NCI-H1436 treated with DMSO at 0.1 percent for 48 hours (cell line): Measurements from ENCODE around the gene ZBTB16.

Experiments used
- DNase-seq: peaks from one replicate; lab custom pipeline; 2025; lab: John Stamatoyannopoulos, UW

The ZBTB16 gene

GRCh38 chr11:114152785-114153184 is 93.3 kb downstream of the ZBTB16 start:
- no peak for DNase-seq

- DNase-seq, result no peak
Observed at GRCh38 chr11:114153224-114153623, 93.7 kb downstream of the ZBTB16 start.

GRCh38 chr11:114154271-114155047 is 94.9 kb downstream of the ZBTB16 start:
- DNase-seq, result no peak

GRCh38 chr11:114155116-114155515 is 95.6 kb downstream of the ZBTB16 start:
- no peak for DNase-seq

- DNase-seq, result no peak
Observed at GRCh38 chr11:114156131-114156581, 96.6 kb downstream of the ZBTB16 start.

GRCh38 chr11:114156782-114157181 is 97.3 kb downstream of the ZBTB16 start:
- DNase-seq, result no peak

- no peak for DNase-seq
Observed at GRCh38 chr11:114157476-114158050, 98.1 kb downstream of the ZBTB16 start.

GRCh38 chr11:114158421-114158820 is 98.9 kb downstream of the ZBTB16 start:
- no peak for DNase-seq

- no peak for DNase-seq
Observed at GRCh38 chr11:114158886-114159285, 99.4 kb downstream of the ZBTB16 start.

- DNase-seq, result no peak
Observed at GRCh38 chr11:114159320-114159719, 99.8 kb downstream of the ZBTB16 start.

- DNase-seq, result peak; percentile 84
Observed at GRCh38 chr11:114159802-114160632, 100.5 kb downstream of the ZBTB16 start.

- no peak for DNase-seq
Observed at GRCh38 chr11:114160894-114161293, 101.4 kb downstream of the ZBTB16 start.

GRCh38 chr11:114161486-114162250 is 102.2 kb downstream of the ZBTB16 start:
- no peak for DNase-seq

- DNase-seq, result no peak
Observed at GRCh38 chr11:114162719-114163123, 103.2 kb downstream of the ZBTB16 start.

- DNase-seq, result no peak
Observed at GRCh38 chr11:114163229-114163631, 103.7 kb downstream of the ZBTB16 start.

- DNase-seq, result no peak
Observed at GRCh38 chr11:114163830-114164401, 104.4 kb downstream of the ZBTB16 start.

- DNase-seq, result no peak
Observed at GRCh38 chr11:114164546-114164945, 105.0 kb downstream of the ZBTB16 start.

GRCh38 chr11:114165326-114166230 is 106.1 kb downstream of the ZBTB16 start:
- no peak for DNase-seq

- DNase-seq, result no peak
Observed at GRCh38 chr11:114166362-114166761, 106.9 kb downstream of the ZBTB16 start.

GRCh38 chr11:114166897-114167323 is 107.4 kb downstream of the ZBTB16 start:
- peak; percentile 70 for DNase-seq
